ENCODE results near the gene CA9.

Gene CA9

GRCh38 chr9:35700031-35700430 lies 26.3 kb downstream of the CA9 start:
- TF ChIP-seq CTCF (IDR thresholded peaks at IDR 0.05; ENCODE audit: borderline replicate concordance, extremely low read depth, low read length, poor library complexity, severe bottlenecking) (no peak), EZH2 (IDR thresholded peaks at IDR 0.05; ENCODE audit: borderline replicate concordance, low read depth, low read length, severe bottlenecking) (no peak)
- Histone ChIP-seq H2AFZ (ENCODE audit: low read depth, low read length) (no peak overlapping the region), H3K9ac (ENCODE audit: low read depth, low read length) (no peak overlapping the region), H3K79me2 (ENCODE audit: insufficient read depth, low read length) (no peaks in the 10 kb centered on the region), H3K4me1 (ENCODE audit: insufficient read depth, low read length) (no peaks in the 10 kb centered on the region), H3K9me3 (ENCODE audit: insufficient read depth, low read length, severe bottlenecking) (no peaks in the 10 kb centered on the region), H3K27ac (ENCODE audit: low read length) (no peak overlapping the region), H3K4me2 (ENCODE audit: insufficient read depth, low read length) (no peak overlapping the region), H4K20me1 (ENCODE audit: insufficient read depth, low read length) (no peaks in the 10 kb centered on the region), H3K36me3 (ENCODE audit: insufficient read depth, low read length) (peaks cover 91% of the 10 kb centered on the region), H3K27me3 (ENCODE audit: insufficient read depth, low read length, poor library complexity) (no peaks in the 10 kb centered on the region), H3K4me3 (ENCODE audit: low read depth in 1 of 2, low read length in 2 of 2) (no peak overlapping the region)
- no peak for ATAC-seq (ENCODE audit: insufficient read depth, low read depth)
- DNase-seq: no peak

GRCh38 chr9:35700942-35701341 lies 27.2 kb downstream of the CA9 start:
- H3K4me2 ChIP-seq (ENCODE audit: insufficient read depth, low read length): no peak overlapping the region
- H3K36me3 ChIP-seq (ENCODE audit: insufficient read depth, low read length): peaks cover 98% of the 10 kb centered on the region
- no peak for ATAC-seq (ENCODE audit: insufficient read depth, low read depth)
- no peak overlapping the region for H3K9ac ChIP-seq (ENCODE audit: low read depth, low read length)
- H3K4me3 ChIP-seq (ENCODE audit: low read depth in 1 of 2, low read length in 2 of 2): no peak overlapping the region
- H3K4me1 ChIP-seq (ENCODE audit: insufficient read depth, low read length): no peaks in the 10 kb centered on the region
- no peaks in the 10 kb centered on the region for H3K9me3 ChIP-seq (ENCODE audit: insufficient read depth, low read length, severe bottlenecking)
- H3K27me3 ChIP-seq (ENCODE audit: insufficient read depth, low read length, poor library complexity): no peaks in the 10 kb centered on the region
- H4K20me1 ChIP-seq (ENCODE audit: insufficient read depth, low read length): no peaks in the 10 kb centered on the region
- no peak for DNase-seq
- H2AFZ ChIP-seq (ENCODE audit: low read depth, low read length): no peak overlapping the region
- TF ChIP-seq CTCF (IDR thresholded peaks at IDR 0.05; ENCODE audit: borderline replicate concordance, extremely low read depth, low read length, poor library complexity, severe bottlenecking) (no peak), EZH2 (IDR thresholded peaks at IDR 0.05; ENCODE audit: borderline replicate concordance, low read depth, low read length, severe bottlenecking) (no peak)
- H3K79me2 ChIP-seq (ENCODE audit: insufficient read depth, low read length): no peaks in the 10 kb centered on the region
- no peak overlapping the region for H3K27ac ChIP-seq (ENCODE audit: low read length)

GRCh38 chr9:35702696-35703095 lies 29.0 kb downstream of the CA9 start:
- Histone ChIP-seq H3K4me3 (ENCODE audit: low read depth in 1 of 2, low read length in 2 of 2) (no peak overlapping the region), H2AFZ (ENCODE audit: low read depth, low read length) (no peak overlapping the region), H3K79me2 (ENCODE audit: insufficient read depth, low read length) (no peaks in the 10 kb centered on the region), H3K27ac (ENCODE audit: low read length) (no peak overlapping the region), H3K9ac (ENCODE audit: low read depth, low read length) (no peak overlapping the region), H3K4me2 (ENCODE audit: insufficient read depth, low read length) (no peak overlapping the region), H3K9me3 (ENCODE audit: insufficient read depth, low read length, severe bottlenecking) (no peaks in the 10 kb centered on the region), H3K36me3 (ENCODE audit: insufficient read depth, low read length) (peaks cover 98% of the 10 kb centered on the region), H3K4me1 (ENCODE audit: insufficient read depth, low read length) (no peaks in the 10 kb centered on the region), H3K27me3 (ENCODE audit: insufficient read depth, low read length, poor library complexity) (no peaks in the 10 kb centered on the region), H4K20me1 (ENCODE audit: insufficient read depth, low read length) (no peaks in the 10 kb centered on the region)
- DNase-seq (no peak), ATAC-seq (ENCODE audit: insufficient read depth, low read depth) (no peak)
- TF ChIP-seq EZH2 (IDR thresholded peaks at IDR 0.05; ENCODE audit: borderline replicate concordance, low read depth, low read length, severe bottlenecking) (no peak), CTCF (IDR thresholded peaks at IDR 0.05; ENCODE audit: borderline replicate concordance, extremely low read depth, low read length, poor library complexity, severe bottlenecking) (no peak)
